ENCODE measurements around the gene ELP6.
"Not testable (repeated sequence)": the region's sequence is repeated elsewhere in the genome, so short reads cannot be mapped to it uniquely, and the experiment has no call there.

The ELP6 gene

GRCh38 chr3:47505267-47505666 is 8.2 kb downstream of the ELP6 start:
- DNase-seq: not testable (repeated sequence)

DNA sequence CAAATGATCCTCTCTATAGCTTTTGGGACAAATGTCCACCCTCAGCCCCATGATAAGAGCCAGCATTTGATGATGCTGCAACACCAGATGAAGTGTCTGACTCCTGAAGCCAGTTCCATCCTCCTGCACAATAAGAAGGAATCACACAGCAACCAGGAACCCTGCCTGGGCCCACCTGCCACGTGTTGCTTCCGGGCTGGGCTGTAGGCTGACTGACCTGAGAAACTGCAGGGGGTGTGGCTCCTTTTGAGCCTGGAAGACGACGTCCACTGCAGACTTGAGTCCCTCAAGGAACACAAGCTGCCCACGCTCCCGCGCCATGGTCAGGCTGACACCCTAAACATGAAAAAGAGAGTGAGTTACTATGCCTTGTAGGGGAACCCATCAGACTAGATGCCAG is 9.4 kb downstream of the ELP6 start:
- no peak for DNase-seq

- no peak for DNase-seq
Measured at GRCh38 chr3:47503033-47503432, 10.5 kb downstream of the ELP6 start.

DNA sequence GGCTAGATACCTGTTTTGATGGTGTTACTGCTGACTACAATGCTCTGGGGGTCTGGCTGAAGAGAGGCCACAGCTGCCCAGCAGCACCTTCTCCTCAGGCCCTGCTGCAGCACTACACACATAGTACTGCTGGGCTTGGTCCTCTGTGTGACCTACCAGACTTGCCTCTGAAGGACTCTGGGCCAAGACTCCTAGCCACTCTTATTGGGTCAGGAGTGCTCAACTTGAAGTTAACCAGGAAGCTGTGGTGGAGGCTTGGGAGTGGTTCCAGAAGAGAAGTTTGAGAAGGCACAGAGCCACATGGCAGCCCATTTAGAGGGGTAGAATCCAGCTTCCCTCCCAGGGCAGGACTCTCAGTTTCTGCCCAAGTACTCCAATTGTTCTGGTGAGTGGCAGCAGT is 16.6 kb downstream of the ELP6 start:
- no peak for DNase-seq

DNA sequence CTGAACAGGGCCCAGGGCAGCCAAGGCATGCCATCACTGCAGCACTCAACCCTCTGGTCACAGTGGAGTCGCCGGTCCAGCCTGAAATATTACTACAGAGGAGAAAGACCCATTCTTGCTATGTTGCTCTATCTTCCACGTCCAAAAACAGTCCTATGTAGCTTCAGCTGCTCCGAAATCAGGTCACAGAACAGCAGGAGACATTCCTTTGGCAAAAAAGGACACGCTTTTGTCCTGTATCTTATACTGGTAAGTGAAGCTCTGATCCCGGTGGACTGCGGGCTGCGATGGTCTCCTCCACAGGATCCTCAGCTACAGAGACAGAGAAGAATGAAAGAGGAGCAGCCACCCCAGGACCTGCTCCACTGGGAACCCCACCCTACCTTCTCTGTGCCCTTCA is 17.6 kb downstream of the ELP6 start:
- DNase-seq: no peak

DNA sequence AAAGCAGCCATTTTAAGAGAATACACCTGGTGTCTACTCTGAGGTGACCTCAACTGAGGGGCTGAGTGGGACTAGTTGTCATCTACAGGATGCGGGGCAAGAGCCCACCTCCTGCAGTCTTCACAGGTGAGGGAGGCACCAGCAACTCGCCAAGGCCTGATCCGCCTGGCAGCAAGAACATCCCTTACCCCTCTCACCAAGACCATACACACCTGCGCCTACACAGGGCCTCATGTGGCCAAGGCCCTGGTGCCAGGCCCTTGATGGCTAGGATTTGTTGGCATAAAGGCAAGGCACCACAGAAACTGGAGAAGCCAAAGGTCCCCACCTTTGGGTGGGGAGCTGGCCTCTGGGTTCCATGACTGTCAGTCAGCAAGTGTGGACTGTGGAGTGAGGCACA is 18.4 kb downstream of the ELP6 start:
- DNase-seq: no peak

- DNase-seq: no peak
Measured at GRCh38 chr3:47491777-47492176, 21.7 kb downstream of the ELP6 start.

- no peak for DNase-seq
Measured at GRCh38 chr3:47491186-47491585, 22.3 kb downstream of the ELP6 start.

DNA sequence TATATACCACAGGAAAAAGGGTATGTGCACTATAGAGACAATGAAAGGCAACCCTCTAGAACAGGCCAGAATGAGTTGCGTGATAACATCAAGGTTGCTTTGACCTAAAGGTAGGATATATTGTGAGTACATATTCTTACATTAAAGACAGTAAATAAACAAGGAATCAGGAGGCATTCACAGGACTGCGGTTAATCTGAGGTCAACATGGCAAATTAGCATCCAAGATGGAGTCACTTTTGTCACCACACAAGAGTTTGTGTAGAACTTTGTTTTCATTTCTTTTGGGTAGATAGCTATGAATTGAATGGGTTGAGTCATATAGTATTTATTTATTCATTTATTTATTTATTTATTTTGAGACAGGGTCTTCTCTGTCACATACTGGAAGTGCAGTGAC is 26.2 kb downstream of the ELP6 start:
- no peak for DNase-seq

DNA sequence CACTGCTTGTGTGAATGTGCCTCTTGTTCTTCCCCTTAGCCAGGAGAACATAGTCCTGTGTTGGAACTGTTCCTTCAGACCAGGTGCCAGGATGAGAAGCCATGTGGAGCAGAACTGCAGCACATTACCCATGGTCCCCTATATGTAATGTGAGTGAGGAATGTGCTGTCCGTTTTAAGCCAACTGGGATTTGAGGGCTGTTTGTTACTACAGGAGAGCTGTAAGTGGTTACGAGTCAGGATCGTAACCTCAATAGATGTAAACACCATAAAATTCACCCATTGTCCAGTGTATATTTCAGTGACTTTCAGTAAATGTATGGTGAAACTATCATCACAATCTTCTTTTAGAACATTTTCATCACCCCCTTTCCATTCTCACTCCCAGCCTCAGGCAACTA is 27.7 kb downstream of the ELP6 start:
- no peak for DNase-seq

DNA sequence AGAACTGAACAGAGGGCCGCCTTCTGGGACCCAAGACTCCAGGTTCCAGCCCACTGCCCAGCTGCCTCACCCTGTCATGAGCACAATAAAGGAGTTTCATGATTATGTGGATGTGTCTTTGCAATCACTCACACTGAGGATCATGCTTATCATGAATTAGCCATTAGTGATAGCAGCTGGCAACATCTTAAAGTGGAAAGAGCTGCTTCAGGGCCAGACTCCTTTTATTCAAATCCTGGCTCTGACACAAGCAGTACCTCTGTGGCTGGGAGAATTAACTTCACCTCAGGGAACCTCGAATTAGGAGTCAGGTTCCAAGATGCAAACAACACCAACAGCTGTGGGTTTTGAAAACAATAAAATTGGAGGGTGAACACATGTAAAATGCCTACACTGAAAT is 31.1 kb downstream of the ELP6 start:
- no peak for DNase-seq

- DNase-seq: not testable (repeated sequence)
Measured at GRCh38 chr3:47481763-47482162, 31.7 kb downstream of the ELP6 start.

DNA sequence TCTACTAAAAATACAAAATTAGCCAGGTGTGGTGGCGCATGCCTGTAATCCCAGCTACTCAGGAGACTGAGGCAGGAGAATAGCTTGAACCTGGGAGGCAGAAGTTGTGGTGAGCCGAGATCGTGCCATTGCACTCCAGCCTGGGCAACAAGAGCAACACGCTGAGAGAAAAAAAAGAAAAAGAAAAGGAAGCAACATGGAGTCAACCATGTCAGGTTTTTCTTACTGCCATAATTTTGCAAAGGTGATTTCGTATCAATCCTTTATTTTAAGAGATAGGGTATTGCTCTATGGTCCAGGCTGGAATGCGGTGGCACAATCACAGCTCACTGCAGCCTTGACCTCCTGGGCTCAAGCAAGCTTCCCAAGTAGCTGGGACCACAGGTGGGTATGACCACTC is 33.2 kb downstream of the ELP6 start:
- not testable (repeated sequence) for DNase-seq

DNA sequence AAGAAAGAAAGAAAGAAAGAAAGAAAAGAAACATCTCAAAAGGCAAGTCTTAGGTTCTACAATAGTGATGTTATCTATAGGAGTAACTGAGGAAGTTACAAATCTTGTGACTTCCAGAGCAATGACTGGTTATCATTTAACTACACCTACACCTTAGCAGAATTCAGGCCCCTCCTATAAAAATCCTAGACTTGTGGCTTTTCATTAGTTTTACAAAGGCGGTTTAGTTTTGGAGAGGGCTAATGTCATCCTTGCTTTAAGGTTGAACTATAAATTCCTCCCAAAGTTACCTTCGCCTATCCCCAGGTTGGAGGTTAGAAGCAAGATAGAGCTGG is 33.7 kb downstream of the ELP6 start:
- DNase-seq: no peak

- no peak for DNase-seq
Measured at GRCh38 chr3:47478022-47478421, 35.5 kb downstream of the ELP6 start.

DNA sequence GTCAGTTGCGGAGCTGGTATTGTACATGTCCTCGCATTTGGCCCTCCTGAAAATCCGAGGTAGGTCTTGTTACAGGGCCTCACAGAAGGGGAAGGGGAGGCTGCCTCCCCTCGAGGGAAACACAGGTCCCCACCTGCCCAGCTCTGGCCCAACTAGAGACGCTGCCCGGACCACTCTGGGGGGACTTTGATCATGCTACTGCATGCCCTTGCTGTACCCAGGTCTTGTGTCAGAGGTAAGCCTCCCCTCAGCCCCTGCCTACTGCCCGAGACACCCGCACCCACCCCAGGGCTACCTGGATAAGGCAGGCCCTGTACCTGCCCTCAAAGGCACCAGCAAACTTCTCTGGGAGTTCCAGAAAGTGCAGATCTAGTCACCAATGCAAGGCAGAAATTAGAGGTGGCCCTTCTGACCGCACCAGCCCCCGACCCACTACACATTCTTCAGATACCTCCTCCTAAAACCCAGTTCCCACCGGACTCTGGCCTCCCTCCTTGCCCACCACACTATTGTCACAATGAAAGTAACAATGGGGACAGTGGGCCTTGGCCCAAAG is 36.8 kb downstream of the ELP6 start:
- no peak for DNase-seq

- DNase-seq: no peak
Measured at GRCh38 chr3:47476330-47476626, 37.2 kb downstream of the ELP6 start.

DNA sequence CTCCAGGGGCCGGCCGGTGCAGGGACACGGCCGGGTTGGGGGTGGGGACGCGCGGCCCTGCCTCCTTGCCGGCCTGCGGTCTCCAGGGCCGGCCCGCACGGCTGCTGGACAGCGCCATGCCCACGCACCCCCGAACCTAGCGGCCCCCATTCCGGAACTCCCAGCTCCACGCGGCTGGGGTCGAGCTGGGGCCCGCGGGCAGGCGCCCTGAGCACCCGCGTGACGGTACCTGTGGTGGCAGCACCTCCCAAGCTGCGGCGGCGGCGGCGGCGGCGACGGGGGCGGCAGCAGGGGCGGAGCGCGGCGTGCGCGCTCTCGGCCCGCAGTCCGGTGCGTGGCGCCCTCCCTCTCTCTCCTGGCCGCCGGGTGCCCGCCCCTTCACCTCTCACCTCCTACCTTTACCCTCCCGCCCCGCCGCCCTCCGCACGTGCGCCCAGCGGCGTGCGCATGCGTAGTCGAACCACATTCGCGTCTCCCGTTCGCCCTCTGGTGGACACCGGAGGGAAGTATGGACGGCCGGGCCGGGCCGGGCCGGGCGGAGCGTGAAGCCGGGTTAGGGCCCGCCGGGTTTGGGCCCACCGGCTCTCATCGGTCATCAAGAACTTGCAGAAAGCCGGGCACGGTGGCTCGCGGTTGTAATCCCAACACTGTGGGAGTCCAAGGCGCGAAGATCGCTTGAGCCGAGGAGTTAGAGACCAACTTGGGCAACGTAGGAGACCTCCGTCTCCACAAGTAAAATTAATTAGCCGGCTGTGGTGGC is 37.8 kb downstream of the ELP6 start, which contains the start of gene SCAP:
Gene SCAP, minus strand, starts transcription at position 372 of the 760 bp plus-strand sequence. CDS start 32,948 bp downstream, outside the sequence.
- peak; percentile 29 to 65 for DNase-seq

- DNase-seq: no peak
Measured at GRCh38 chr3:47475029-47475569, 38.4 kb downstream of the ELP6 start.

- no peak for DNase-seq
Measured at GRCh38 chr3:47473391-47473790, 40.1 kb downstream of the ELP6 start.

GRCh38 chr3:47469616-47470015 is 43.9 kb downstream of the ELP6 start:
- no peak for DNase-seq

- not testable (repeated sequence) for DNase-seq
Measured at GRCh38 chr3:47468315-47468714, 45.2 kb downstream of the ELP6 start.

GRCh38 chr3:47464588-47464987 is 48.9 kb downstream of the ELP6 start:
- no peak for DNase-seq

DNA sequence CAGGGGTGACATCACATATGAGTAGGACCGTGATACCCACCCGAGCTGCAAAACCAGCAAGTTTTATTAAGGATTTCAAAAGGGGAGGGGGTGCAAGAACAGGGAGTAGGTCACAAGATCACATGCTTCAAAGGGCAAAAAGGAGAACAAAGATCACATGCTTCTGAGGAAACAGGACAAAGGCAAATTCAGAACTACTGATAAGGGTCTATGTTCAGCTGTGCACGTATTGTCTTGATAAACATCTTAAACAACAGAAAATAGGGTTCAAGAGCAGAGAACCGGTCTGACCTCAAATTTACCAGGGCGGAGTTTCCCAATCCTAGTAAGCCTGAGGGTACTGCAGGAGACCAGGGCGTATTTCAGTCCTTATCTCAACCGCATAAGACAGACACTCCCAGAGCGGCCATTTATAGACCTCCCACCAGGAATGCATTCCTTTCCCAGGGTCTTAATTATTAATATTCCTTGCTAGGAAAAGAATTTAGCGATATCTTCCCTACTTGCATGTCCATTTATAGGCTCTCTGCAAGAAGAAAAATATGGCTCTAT is 53.9 kb downstream of the ELP6 start:
- not testable (repeated sequence) for DNase-seq

DNA sequence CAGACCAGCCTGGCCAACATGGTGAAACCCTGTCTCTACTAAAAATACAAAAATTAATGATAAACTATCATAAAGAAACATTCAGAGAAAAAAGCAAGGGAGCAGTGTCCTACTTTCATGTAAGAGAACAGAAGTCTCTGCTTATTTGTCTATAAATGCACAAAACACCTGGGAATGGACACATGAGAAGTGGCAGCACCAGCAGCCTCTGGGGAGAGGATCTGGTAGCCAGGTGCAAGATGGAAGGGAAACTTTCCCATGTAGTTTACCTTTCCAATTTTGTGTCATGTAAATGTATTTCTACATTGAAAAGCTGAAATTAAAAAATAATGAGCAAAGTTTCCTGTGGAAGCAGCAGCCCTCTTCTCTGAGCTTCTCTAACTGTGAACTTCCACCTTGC is 56.5 kb downstream of the ELP6 start:
- no peak for DNase-seq
